T-helper 2 cell (primary cell): ENCODE measurements around the gene VMAC.

ENCODE experiments used
- DNase-seq, 5 experiments: peaks; one replicate each; pipeline versions ENCODE4 v3.0.0 to v3.0.0-alpha.2; 2012 to 2022

The VMAC gene

DNA sequence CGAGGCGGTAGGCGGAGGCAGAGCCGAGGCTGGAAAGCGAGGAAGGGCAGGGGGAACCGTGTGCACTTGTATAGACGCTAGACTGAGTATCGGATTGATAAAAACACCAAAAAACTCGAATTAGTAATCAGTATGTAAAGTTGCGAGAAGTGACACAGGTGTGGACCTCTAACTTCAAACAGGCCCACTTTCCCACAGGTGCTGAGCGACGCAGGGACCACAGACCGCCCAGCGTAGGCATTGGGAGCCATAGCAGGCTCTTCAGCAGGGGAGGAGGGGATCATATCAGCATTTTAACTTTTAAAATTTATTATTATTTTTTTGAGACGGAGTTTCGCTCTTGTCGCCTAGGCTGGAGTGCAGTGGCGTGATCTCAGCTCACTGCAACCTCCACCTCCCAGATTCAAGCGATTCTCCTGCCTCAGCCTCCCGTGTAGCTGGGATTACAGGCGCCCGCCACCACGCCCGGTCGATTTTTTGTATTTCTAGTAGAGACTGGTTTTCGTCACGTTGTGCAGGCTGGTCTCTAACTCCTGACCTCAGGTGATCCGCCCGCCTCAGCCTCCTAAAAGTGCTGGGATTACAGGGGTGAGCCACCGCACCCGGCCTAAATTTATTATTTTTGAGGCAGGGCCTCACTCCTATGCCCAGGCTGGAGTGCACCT, 574 bp downstream of the VMAC start:
- peak in 1 of 5 experiments; percentile 10 for DNase-seq

DNA sequence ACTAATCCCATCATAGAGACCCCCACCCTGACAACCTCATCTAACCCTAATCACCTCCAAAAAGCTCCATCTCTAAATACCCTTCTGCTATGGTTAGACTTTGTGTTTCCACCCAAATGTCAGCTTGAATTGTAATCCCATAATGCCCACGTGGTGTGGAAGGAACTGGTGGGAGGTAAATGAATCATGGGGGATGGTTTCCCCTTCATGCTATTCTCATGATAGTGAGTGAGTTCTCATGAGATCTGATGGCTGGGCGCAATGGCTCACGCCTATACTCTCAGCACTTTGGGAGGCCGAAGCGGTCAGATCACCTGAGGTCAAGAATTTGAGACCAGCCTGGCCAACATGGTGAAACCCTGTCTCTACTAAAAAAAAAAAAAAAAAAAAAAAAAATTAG, 2.6 kb downstream of the VMAC start:
- DNase-seq: no peak

DNA sequence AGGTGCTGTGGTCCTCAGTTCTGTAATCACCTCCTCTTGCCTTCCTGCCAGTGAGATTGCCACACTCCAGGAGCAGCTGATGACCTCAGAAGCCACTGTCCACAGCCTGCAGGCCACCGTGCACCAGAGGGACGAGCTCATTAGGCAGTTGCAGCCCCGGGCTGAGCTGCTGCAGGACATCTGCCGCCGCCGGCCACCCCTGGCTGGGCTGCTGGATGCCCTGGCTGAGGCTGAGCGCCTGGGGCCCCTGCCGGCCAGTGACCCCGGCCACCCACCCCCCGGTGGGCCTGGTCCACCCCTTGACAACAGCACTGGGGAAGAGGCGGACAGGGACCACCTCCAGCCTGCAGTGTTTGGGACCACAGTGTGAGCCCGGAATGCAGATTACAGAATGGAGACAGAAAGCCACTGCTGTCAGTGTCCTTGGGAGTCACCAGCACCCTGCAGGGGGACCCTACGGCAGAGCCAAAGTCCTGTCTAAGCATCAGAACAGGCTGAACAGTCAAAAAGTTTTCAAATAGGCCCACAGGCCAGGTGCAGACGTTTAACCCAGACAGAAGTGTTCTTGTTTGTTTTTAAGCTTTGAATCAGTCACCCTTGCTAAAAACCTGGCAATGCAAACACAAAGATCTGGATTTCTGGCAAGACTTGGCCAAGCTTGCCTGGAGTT, 4.2 kb downstream of the VMAC start:
- DNase-seq: no peak

DNA sequence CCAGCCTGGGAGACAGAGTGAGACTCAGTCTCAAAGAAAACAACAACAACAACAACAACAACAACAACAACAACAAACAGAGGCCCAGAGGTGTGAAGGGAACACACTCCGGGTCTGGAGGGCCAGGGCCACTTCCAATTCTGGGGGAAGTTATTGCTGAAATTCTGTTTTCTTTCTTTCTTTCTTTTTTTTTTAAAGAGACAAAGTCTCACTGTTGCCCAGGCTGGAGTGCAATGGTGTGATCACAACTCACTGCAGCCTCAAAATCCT, 5.9 kb downstream of the VMAC start:
- no peak for DNase-seq

DNA sequence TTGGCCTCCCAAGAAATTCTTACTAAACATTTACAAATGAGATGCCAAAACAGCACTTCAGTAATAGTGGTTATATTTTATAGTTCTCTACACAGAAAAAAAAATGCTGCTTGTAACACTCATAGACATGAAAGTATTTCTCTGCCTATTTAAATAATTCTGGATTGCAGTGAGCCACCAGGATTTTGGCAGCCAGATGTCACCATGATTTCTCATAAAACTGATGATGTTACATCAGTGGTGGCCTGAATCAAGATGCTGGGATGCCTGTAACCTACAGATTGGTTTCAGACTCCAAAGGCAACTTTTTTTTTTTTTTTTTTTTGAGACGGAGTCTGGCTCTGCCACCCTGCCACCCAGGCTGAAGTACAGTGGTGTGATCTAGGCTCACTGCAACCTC, 6.7 kb downstream of the VMAC start:
- DNase-seq: no peak

DNA sequence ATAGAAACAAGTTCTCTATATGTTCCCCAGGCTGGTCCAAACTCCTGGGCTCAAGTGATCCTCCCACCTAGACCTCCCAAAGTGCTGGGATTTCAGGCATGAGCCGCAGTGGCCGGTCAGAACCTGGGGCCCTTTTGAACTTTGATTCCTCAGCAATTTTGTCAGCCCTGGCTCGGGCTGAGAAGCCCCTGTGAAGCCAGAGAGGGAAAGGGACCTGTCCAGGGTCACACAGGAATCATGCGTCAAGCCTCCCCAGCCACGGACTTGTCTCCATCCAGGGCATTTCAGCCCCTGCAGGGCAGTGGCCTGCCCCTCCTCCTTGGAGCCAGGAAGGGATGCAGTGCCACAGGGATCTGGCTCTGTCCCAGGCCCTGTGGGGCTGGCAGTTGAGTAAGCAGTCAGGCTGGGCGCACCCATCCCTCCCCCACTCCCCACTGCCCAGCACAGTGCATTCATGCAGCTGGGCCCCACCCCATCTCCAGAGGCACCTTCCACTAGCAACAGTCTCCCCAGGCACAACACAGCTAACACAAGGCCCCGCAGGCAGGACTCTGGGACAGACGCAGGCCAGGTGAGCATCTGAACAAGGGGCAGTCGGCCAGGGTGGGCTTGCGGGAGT, 9.2 kb downstream of the VMAC start, which contains the start of gene CAPS:
Gene CAPS, plus strand, starts transcription at position 516 of the 619 bp plus-strand sequence. CDS start 153 bp downstream, outside the sequence.
- no peak for DNase-seq

GRCh38 chr19:5914358-5914774, 9.7 kb downstream of the VMAC start:
- no peak for DNase-seq

- DNase-seq: no peak
Observed at GRCh38 chr19:5914946-5915781, 10.5 kb downstream of the VMAC start.

GRCh38 chr19:5915782-5916165, 11.1 kb downstream of the VMAC start:
- no peak for DNase-seq

DNA sequence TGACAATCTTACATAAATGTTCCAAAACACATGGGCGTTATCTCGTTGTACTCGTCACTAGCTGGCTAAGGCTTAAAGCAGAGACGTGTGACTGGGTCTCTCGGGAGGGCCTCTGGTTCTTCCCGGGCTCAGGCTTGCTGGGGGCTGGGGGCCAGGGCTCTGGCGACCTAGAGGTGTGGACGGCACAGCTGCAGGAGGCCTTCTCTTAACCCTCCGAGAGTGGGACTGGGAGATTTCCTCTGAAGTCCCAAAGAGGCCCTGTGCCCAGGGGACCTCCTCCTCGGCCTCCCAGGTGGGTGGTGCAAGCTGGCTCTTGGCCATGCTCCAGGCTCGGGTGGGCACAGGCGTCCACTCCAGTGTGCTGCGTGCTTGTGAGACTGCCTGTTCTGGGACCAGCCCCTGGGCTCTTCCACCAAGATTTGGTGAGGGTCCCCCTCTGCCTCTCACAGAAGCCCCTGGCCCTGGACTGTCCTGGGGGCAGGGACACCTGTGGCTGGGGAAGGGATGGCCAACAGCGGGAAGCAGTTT, 11.6 kb downstream of the VMAC start:
- DNase-seq: no peak

DNA sequence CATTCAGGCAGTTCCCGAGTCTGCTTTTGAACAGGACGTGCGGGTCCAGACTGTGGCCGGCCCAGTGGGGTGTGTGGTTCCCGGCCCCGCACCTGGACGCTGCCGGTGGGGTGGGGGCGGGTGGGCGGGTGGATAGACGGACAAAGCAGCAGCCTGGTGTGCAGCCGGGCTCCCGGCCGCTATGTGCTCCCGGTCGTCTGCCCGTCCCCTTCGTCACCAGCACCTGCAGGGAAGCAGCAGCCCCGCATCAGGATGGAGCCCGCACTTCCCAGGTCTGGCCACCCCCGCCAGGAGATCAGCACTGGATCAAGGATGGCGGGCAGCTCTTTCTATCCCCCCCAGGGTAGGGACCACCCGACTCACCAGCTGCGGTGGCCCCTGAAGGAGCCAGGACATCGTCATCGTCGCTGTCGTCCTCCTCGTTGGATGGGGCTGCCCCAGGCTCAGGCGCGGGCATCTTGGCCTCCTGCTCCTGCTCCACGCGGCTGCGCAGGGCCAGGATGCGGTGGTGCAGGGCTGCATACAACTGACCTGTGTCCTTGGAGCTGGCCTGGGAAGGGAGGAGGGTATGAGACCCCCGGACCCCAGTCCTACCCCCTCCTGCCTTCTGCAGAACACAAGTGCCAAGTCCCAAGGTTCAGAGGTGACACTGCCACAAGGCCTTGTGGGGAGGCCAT, 12.9 kb downstream of the VMAC start:
- DNase-seq: no peak

DNA sequence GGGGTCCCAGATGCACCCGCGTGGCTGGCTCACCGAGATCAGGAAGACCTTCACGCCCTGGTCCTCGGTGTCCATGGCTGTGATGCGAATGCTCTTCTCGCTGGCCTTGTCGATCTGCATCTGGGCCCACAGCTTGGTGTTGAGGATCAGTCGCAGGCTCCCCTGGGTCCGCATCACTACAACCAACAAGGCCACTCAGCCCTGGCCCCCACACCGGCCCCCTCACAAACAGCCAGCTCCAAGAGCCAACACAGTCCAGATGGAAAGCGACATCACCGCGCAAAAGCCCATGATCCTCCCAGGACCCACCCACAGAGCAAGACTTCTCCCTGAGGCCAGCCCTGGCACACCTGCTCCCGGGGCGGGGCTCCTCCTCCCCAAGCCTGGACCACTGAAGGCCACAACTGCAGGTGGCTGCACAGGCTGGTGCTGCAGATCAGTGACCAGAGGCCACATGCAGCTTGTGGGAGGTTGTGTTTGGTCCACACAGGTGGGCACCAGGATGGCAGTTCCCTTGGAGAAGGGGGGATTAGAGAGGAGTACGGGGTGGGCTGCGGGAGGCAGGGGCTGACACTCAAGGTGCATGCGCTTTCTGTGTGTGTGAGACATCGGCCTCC, 13.9 kb downstream of the VMAC start:
- no peak for DNase-seq

DNA sequence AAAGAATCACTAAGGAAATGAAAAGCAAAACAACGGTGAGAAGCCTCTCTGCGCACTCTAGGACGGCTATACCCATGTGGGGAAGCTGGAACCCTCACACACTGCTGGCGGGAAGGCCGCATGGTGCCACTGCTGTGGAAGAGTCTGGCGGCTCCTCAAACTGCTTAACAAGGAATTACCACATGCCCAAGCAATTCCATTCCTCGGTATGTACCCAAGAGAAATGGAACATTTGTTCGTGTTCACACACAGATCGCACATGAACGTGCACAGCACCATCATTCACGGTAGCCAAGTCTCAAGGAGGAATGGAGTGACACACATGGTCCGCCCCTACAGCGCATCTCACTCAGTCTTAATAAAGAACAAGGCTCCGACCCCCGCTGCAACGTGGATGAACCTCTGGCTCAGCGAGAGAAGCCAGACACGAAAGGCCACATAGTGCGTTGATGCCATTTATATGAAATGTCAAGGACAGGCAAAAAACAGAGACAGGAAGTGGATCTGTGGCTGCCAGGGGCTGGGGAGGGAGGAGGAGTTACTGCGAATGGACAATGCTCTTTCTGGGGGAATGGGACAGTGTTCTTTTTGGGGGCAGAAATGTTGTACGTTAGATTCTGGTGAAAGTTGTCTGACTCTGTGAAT, 17.0 kb downstream of the VMAC start:
- no peak for DNase-seq

GRCh38 chr19:5922161-5922545, 17.5 kb downstream of the VMAC start:
- DNase-seq: no peak

DNA sequence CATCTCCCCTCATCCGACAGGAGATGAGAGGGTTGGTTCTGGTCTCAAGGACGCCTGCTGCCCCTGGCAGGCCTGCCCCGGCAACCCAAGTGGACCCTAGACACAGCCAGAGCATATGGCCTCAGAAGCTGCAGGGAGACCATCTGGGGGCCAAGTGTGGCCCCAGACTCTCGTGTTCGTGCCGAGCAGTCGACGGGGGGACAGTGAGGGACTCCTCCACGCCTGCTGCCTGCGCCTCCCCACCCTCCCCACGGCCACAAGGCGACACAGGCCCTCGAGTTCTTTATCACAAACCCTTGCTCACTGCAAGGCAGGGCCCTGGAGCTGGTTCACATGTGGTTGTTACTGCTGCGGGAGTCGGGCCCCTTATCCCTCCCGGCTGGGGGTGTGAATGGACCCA, 18.7 kb downstream of the VMAC start:
- DNase-seq: no peak

DNA sequence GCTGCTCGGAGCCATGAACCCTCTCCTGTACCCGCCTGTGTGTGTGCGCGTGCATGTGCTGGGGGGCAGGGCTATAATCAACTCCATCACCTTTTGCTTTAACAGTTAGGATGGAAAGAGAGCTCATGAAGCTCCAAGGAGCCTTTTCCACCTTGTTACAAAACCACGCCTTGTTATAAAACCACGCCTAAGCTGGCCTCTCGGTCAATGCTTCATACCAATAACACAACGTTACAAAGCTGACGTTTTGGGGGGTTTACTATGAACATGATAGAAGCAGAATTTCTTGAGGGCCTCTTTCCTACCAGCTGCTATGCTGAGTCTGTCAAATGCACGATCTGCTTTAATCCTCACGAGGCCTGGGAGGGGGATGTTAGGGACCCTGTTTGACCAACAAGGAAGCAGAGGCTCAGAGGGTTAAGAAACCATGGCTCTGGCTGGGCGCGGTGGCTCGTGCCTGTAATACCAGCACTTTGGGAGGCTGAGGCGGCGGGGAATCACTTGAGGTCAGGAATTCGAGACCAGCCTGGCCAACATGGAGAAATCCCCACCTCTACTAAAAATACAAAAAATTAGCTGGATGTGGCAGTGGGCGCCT, 21.3 kb downstream of the VMAC start:
- no peak for DNase-seq

DNA sequence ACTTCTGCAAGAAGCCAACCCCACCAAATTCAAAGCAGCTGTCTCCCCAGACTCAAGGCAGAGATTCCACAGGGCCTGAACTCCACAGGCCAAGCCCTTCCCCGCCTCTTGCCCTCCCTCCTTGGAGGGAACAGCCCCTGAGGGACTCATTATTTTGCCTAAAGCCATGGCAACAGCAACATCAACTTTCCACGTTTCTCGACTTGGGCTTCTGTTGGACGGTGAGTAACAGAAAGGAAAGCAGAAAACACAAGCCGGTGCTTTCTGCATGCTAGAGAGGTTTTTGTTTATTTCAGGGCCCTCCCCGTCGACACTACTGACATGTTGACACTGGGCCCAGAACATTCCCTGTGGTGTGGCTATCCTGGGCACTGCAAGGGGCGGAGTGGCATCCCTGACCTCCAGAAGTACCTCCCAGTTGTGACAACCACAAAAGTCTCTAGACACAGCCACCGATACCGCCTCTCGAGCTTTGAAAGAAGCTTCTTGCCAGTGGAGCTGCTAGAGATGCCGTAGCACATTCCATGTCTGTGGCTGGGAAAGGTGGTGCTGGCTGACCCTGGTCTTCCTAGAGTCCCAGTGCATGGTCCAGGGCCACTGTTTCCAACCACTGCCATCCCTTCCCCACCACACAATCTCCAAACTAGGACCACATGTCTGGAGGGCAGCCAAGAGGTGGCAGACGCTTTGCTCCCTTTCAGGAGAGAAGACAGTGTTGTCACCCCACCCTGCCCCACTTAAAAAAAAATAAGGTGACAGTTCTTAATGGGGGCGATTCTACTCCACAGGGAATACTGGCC, 22.2 kb downstream of the VMAC start:
- no peak for DNase-seq

GRCh38 chr19:5927441-5927821, 22.8 kb downstream of the VMAC start:
- DNase-seq: no peak

- no peak for DNase-seq
Observed at GRCh38 chr19:5929179-5929578, 24.5 kb downstream of the VMAC start.

DNA sequence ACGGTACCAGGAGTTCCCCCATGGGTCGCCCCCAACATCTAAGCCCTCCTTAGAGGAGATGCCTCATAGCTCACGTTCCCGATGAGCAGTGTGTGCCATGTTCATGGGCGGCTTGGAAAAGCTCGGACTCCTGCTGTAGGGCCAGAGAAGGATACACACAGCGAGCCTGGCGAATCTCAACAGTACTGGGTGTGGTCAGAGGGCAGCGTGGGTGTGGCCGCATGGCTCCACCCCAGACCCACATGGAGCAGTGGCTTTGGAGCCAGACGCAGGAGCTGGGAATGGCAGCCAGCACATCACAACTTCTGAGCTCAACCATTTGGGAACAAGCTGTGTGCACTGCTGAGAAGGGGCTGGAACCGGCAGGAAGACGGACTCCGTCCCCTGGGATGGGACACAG, 25.0 kb downstream of the VMAC start:
- no peak for DNase-seq
